ENCODE data around the gene PPP6R2. TPM values are rescaled to one million over a fixed set of nuclear protein-coding genes. Genes with fewer than 3 reads are reported as not detected.

Gene PPP6R2
- total RNA-seq, 1 donor from 2014 or later, result 44.3 TPM

- peak; percentile 26 for DNase-seq
- intact Hi-C loops (cut with micrococcal nuclease), result no loop called here
Observed at GRCh38 chr22:50437511-50438304, 94.6 kb downstream of the PPP6R2 start.

GRCh38 chr22:50438305-50439275 lies 95.5 kb downstream of the PPP6R2 start:
- DNase-seq (peak; percentile 23), ATAC-seq (no peak)
- intact Hi-C loops (cut with micrococcal nuclease), result no loop called here

More at GRCh38 chr22:50437511-50438304, 94.6 kb downstream of the PPP6R2 start:
- no peak for ATAC-seq

GRCh38 chr22:50439314-50439870 lies 96.3 kb downstream of the PPP6R2 start:
- DNase-seq, result peak; percentile 24
- intact Hi-C loops (cut with micrococcal nuclease), result no loop called here
- ATAC-seq, result no peak

GRCh38 chr22:50439871-50440331 lies 96.8 kb downstream of the PPP6R2 start:
- intact Hi-C loops (cut with micrococcal nuclease), result no loop called here
- ATAC-seq (no peak), DNase-seq (peak; percentile 28)

- intact Hi-C loops (cut with micrococcal nuclease), result no loop called here
- ATAC-seq (no peak), DNase-seq (peak; percentile 29)
Observed at GRCh38 chr22:50440544-50441249, 97.6 kb downstream of the PPP6R2 start.

GRCh38 chr22:50441428-50441993 lies 98.4 kb downstream of the PPP6R2 start:
- DNase-seq (no peak), ATAC-seq (no peak)
- intact Hi-C loops (cut with micrococcal nuclease), result no loop called here

- DNase-seq (no peak), ATAC-seq (peak; percentile 1)
- intact Hi-C loops (cut with micrococcal nuclease), result no loop called here
Observed at GRCh38 chr22:50443197-50443596, 100.1 kb downstream of the PPP6R2 start.

GRCh38 chr22:50443801-50444625 lies 100.9 kb downstream of the PPP6R2 start:
- DNase-seq (no peak), ATAC-seq (peak; percentile 6)
- intact Hi-C loops (cut with micrococcal nuclease), result no loop called here

GRCh38 chr22:50444663-50445062 lies 101.5 kb downstream of the PPP6R2 start:
- intact Hi-C loops (cut with micrococcal nuclease), result no loop called here
- no peak for ATAC-seq
- no peak for DNase-seq

- no peak for ATAC-seq
- DNase-seq, result no peak
- intact Hi-C loops (cut with micrococcal nuclease), result no loop called here
Observed at GRCh38 chr22:50445071-50445879, 102.1 kb downstream of the PPP6R2 start.

GRCh38 chr22:50445880-50446707 lies 103.0 kb downstream of the PPP6R2 start:
- ATAC-seq (no peak), DNase-seq (no peak)
- intact Hi-C loops (cut with micrococcal nuclease), result no loop called here

- intact Hi-C loops (cut with micrococcal nuclease), result no loop called here
- DNase-seq, result no peak
- peak; percentile 4 for ATAC-seq
Observed at GRCh38 chr22:50446708-50447575, 103.8 kb downstream of the PPP6R2 start.

- ATAC-seq (no peak), DNase-seq (no peak)
- intact Hi-C loops (cut with micrococcal nuclease), result no loop called here
Observed at GRCh38 chr22:50447576-50448551, 104.7 kb downstream of the PPP6R2 start.

- intact Hi-C loops (cut with micrococcal nuclease), result no loop called here
- ATAC-seq, result no peak
Observed at GRCh38 chr22:50452649-50453048, 109.5 kb downstream of the PPP6R2 start.

More at GRCh38 chr22:50452649-50453048, 109.5 kb downstream of the PPP6R2 start:
- no peak for DNase-seq
